ENCODE data around the gene ABHD6. TPM values are rescaled to one million over a fixed set of nuclear protein-coding genes. Genes with fewer than 3 reads are reported as not detected.
"Not testable (repeated sequence)": the region's sequence is repeated elsewhere in the genome, so short reads cannot be mapped to it uniquely, and the experiment has no call there.

The ABHD6 gene
- total and polyA plus RNA-seq, 7 donors: 1.7 to 7.2 (median 5.0) TPM

- H3K27me3 ChIP-seq (ENCODE audit: insufficient read depth in 3 of 3, low read length in 2 of 3): no peaks in the 10 kb centered on the region
- no peak overlapping the region for H3K27ac ChIP-seq
- WGBS, 3 donors: 67 to 74% (median 73%) methylated on average over 1 of the region's 1 CpG
- H3K36me3 ChIP-seq (ENCODE audit: insufficient read depth in 1 of 2, low read depth in 1 of 2): peaks cover 0 to 20% of the 10 kb centered on the region in 2 donors
- DNase-seq: no peak
- H3K4me3 ChIP-seq: no peak overlapping the region
- ATAC-seq: no peak
- no peak for TF ChIP-seq CTCF (IDR thresholded peaks at IDR 0.05)
- H3K4me1 ChIP-seq: no peaks in the 10 kb centered on the region
- intact Hi-C loops (cut with DNase I): no loop called here
- no peaks in the 10 kb centered on the region for H3K9me3 ChIP-seq
Measured at GRCh38 chr3:58266577-58266976, 29.0 kb downstream of the ABHD6 start.

- 95 to 100% (median 100%) methylated on average over 1 of the region's 1 CpG for WGBS, 3 donors
- H3K27ac ChIP-seq; H3K27me3 ChIP-seq (ENCODE audit: insufficient read depth in 3 of 3, low read length in 2 of 3); H3K9me3 ChIP-seq; intact Hi-C loops (cut with DNase I); DNase-seq; H3K4me3 ChIP-seq; H3K4me1 ChIP-seq; ATAC-seq: not testable (repeated sequence)
- peaks cover 0 to 20% of the 10 kb centered on the region in 2 donors for H3K36me3 ChIP-seq (ENCODE audit: insufficient read depth in 1 of 2, low read depth in 1 of 2)
Measured at GRCh38 chr3:58267543-58267942, 30.0 kb downstream of the ABHD6 start.

- no peak for DNase-seq
- H3K4me1 ChIP-seq: no peaks in the 10 kb centered on the region
- no peaks in the 10 kb centered on the region for H3K27me3 ChIP-seq (ENCODE audit: insufficient read depth in 3 of 3, low read length in 2 of 3)
- no peak overlapping the region for H3K4me3 ChIP-seq
- no peak for TF ChIP-seq CTCF (IDR thresholded peaks at IDR 0.05)
- ATAC-seq: peak in 2 of 4 donors; percentile 74 to 75
- H3K27ac ChIP-seq: no peak overlapping the region
- no peaks in the 10 kb centered on the region for H3K9me3 ChIP-seq
- WGBS, 3 donors: 67 to 77% (median 69%) methylated on average over 2 of the region's 2 CpGs
- intact Hi-C loops (cut with DNase I): no loop called here
- peaks cover 0 to 22% of the 10 kb centered on the region in 2 donors for H3K36me3 ChIP-seq (ENCODE audit: insufficient read depth in 1 of 2, low read depth in 1 of 2)
Measured at GRCh38 chr3:58269356-58269755, 31.8 kb downstream of the ABHD6 start.

GRCh38 chr3:58270485-58270884 is 32.9 kb downstream of the ABHD6 start:
- WGBS, 3 donors: 95 to 98% (median 98%) methylated on average over 2 of the region's 2 CpGs
- TF ChIP-seq CTCF (IDR thresholded peaks at IDR 0.05): no peak
- Histone ChIP-seq H3K27me3 (ENCODE audit: insufficient read depth in 3 of 3, low read length in 2 of 3) (no peaks in the 10 kb centered on the region), H3K27ac (no peak overlapping the region), H3K4me3 (no peak overlapping the region), H3K36me3 (ENCODE audit: insufficient read depth in 1 of 2, low read depth in 1 of 2) (peaks cover 0 to 33% of the 10 kb centered on the region in 2 donors), H3K4me1 (no peaks in the 10 kb centered on the region), H3K9me3 (no peaks in the 10 kb centered on the region)
- intact Hi-C loops (cut with DNase I): no loop called here
- ATAC-seq (no peak), DNase-seq (no peak)

GRCh38 chr3:58271901-58272501 is 34.4 kb downstream of the ABHD6 start:
- Histone ChIP-seq H3K36me3 (ENCODE audit: insufficient read depth in 1 of 2, low read depth in 1 of 2) (peaks cover 0 to 36% of the 10 kb centered on the region in 2 donors), H3K27ac (no peak overlapping the region), H3K4me3 (no peak overlapping the region), H3K27me3 (ENCODE audit: insufficient read depth in 3 of 3, low read length in 2 of 3) (no peaks in the 10 kb centered on the region), H3K4me1 (no peaks in the 10 kb centered on the region), H3K9me3 (no peaks in the 10 kb centered on the region)
- no peak for TF ChIP-seq CTCF (IDR thresholded peaks at IDR 0.05)
- ATAC-seq: peak in 3 of 4 donors; percentile 24 to 63 (median 48)
- 53 to 81% (median 53%) methylated on average over 7 of the region's 7 CpGs for whole genome bisulfite sequencing, 3 donors
- no peak for DNase-seq
- intact Hi-C loops (cut with DNase I): no loop called here
